ENCODE data around the gene FLRT1. TPM values are rescaled to one million over a fixed set of nuclear protein-coding genes. Genes with fewer than 3 reads are reported as not detected.

FLRT1 gene
- total RNA-seq, 1 donor from 2014 or later: 0.11 TPM

DNA sequence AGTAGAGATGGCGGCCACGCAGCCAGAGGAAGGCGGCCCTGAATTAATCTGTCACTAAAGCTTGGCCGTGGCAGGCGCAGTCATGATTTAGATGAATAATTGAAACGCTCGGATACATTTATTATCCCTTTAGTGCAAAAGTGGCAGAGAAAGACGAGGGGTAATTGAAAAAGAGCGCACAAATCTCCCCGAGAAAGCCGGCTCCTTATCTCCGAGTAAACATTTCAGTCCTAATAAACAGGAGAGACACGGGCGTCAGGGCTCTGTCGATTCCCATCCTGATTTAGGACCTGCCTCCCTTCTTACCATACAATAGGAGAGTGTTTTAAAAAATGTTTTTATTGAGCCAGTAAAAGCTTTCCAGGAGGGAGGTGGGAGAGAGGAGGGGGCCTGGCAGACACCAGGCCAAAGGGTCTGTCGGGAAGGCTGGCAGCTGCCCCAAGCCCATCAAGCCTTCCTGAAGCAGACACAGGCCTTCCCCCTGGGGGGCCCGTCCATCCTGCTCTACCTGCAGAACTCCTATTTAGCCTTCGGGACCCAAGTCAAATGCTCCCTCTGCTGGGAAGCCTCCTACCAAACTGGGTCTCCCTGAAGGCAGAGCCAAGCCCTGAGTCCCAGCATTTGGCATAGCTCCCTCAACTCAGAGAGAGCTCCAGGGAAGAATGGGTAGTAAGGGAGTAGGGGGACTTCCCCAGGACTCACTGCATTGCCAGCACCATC, 26.7 kb upstream of the FLRT1 start:
- Mint-ChIP-seq H3K27me3 (ENCODE audit: insufficient read depth, low read depth) (peaks cover 10% of the 10 kb centered on the region), H3K4me3 (no peak overlapping the region), H3K9me3 (peaks cover 3% of the 10 kb centered on the region), H3K4me1 (peaks cover 27% of the 10 kb centered on the region), H3K36me3 (no peaks in the 10 kb centered on the region), H3K27ac (no peak overlapping the region)
- H3F3A ChIP-seq (ENCODE audit: low read depth): peaks cover 28% of the 10 kb centered on the region
- TF ChIP-seq, protein P1, sequence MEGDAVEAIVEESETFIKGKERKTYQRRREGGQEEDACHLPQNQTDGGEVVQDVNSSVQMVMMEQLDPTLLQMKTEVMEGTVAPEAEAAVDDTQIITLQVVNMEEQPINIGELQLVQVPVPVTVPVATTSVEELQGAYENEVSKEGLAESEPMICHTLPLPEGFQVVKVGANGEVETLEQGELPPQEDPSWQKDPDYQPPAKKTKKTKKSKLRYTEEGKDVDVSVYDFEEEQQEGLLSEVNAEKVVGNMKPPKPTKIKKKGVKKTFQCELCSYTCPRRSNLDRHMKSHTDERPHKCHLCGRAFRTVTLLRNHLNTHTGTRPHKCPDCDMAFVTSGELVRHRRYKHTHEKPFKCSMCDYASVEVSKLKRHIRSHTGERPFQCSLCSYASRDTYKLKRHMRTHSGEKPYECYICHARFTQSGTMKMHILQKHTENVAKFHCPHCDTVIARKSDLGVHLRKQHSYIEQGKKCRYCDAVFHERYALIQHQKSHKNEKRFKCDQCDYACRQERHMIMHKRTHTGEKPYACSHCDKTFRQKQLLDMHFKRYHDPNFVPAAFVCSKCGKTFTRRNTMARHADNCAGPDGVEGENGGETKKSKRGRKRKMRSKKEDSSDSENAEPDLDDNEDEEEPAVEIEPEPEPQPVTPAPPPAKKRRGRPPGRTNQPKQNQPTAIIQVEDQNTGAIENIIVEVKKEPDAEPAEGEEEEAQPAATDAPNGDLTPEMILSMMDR (IDR thresholded peaks at IDR 0.05): no peak
- TF ChIP-seq EZH2 (IDR thresholded peaks at IDR 0.05): no peak
- TF ChIP-seq EZH2phosphoT487 (IDR thresholded peaks at IDR 0.05): no peak
- H3K27me3 ChIP-seq: peaks cover 59% of the 10 kb centered on the region
- no peak overlapping the region for H3K27ac ChIP-seq
- no peak overlapping the region for H3K4me3 ChIP-seq
- peaks cover 15% of the 10 kb centered on the region for H3K4me1 ChIP-seq
- H3K9me3 ChIP-seq (ENCODE audit: low read depth): no peaks in the 10 kb centered on the region
- H3K9ac ChIP-seq: no peak overlapping the region
- no peak overlapping the region for H3K4me2 ChIP-seq
- no peaks in the 10 kb centered on the region for H3K36me3 ChIP-seq
- DNase-seq (ENCODE audit: low spot score): no peak
- peaks cover 38% of the 10 kb centered on the region for H4K20me1 ChIP-seq (ENCODE audit: low read depth)
- H2AFZ ChIP-seq (replicated peaks): no peak overlapping the region
- no peaks in the 10 kb centered on the region for H3K79me2 ChIP-seq (ENCODE audit: low read depth)

DNA sequence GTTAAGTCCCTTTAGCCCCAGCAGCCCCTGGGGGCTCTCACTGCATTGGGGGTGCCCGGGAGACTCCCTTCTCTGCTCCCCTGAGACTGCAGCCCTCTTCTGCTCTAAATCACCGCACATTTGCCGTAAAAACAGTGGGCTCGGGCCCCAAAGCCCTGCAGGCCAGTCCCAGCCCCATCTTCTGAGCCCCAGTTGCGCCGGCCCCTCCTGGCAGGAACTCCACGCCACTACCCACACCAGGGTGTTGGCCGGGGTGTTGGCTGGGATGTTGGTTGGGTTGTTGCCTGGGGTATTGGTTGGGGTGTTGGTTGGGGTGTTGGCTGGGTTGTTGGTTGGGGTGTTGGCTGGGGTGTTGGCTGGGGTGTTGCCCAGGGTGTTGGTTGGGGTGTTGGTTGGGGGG, 26.0 kb upstream of the FLRT1 start:
- Mint-ChIP-seq H3K27me3 (ENCODE audit: insufficient read depth, low read depth) (peaks cover 10% of the 10 kb centered on the region), H3K36me3 (no peaks in the 10 kb centered on the region), H3K9me3 (peaks cover 3% of the 10 kb centered on the region), H3K27ac (no peak overlapping the region), H3K4me3 (no peak overlapping the region), H3K4me1 (peaks cover 31% of the 10 kb centered on the region)
- peaks cover 34% of the 10 kb centered on the region for H4K20me1 ChIP-seq (ENCODE audit: low read depth)
- H3K9me3 ChIP-seq (ENCODE audit: low read depth): no peaks in the 10 kb centered on the region
- H2AFZ ChIP-seq (replicated peaks): no peak overlapping the region
- no peak overlapping the region for H3K4me3 ChIP-seq
- no peak overlapping the region for H3K9ac ChIP-seq
- H3K4me1 ChIP-seq: peaks cover 15% of the 10 kb centered on the region
- H3F3A ChIP-seq (ENCODE audit: low read depth): peaks cover 25% of the 10 kb centered on the region
- H3K79me2 ChIP-seq (ENCODE audit: low read depth): no peaks in the 10 kb centered on the region
- H3K36me3 ChIP-seq: no peaks in the 10 kb centered on the region
- peaks cover 57% of the 10 kb centered on the region for H3K27me3 ChIP-seq
- no peak overlapping the region for H3K4me2 ChIP-seq
- H3K27ac ChIP-seq: no peak overlapping the region
- no peak for DNase-seq (ENCODE audit: low spot score)
- TF ChIP-seq, protein P1 (IDR thresholded peaks at IDR 0.05): no peak
- no peak for TF ChIP-seq EZH2phosphoT487 (IDR thresholded peaks at IDR 0.05)
- no peak for TF ChIP-seq EZH2 (IDR thresholded peaks at IDR 0.05)

DNA sequence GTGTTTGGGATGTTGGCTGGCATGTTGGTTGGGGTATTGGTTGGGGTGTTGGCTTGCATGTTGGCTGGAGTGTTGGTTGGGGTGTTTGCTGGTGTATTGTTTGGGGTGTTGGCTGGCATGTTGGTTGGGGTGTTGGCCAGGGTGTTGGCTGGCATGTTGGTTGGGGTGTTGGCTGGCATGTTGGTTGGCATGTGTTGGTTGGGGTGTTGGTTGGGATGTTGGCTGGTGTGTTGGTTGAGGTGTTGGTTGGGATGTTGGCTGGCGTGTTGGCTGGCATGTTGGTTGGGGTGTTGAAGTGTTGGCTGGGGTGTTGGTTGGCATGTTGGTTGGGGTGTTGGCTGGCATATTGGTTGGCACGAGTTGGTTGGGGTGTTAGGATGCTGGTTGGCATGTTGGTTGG, 24.9 kb upstream of the FLRT1 start:
- H3K79me2 ChIP-seq (ENCODE audit: low read depth): no peaks in the 10 kb centered on the region
- H3K4me2 ChIP-seq: no peak overlapping the region
- H3F3A ChIP-seq (ENCODE audit: low read depth): peaks cover 24% of the 10 kb centered on the region
- H3K27me3 ChIP-seq: peaks cover 46% of the 10 kb centered on the region
- H3K27ac ChIP-seq: no peak overlapping the region
- no peaks in the 10 kb centered on the region for H3K36me3 ChIP-seq
- H2AFZ ChIP-seq (replicated peaks): no peak overlapping the region
- no peak overlapping the region for H3K4me3 ChIP-seq
- H3K9me3 Mint-ChIP-seq: peaks cover 3% of the 10 kb centered on the region
- peaks cover 15% of the 10 kb centered on the region for H3K4me1 ChIP-seq
- no peak for DNase-seq (ENCODE audit: low spot score)
- peaks cover 34% of the 10 kb centered on the region for H4K20me1 ChIP-seq (ENCODE audit: low read depth)
- peaks cover 37% of the 10 kb centered on the region for H3K4me1 Mint-ChIP-seq
- H3K27me3 Mint-ChIP-seq (ENCODE audit: insufficient read depth, low read depth): peaks cover 10% of the 10 kb centered on the region
- no peaks in the 10 kb centered on the region for H3K36me3 Mint-ChIP-seq
- no peak overlapping the region for H3K27ac Mint-ChIP-seq
- TF ChIP-seq EZH2phosphoT487 (IDR thresholded peaks at IDR 0.05) (no peak), EZH2 (IDR thresholded peaks at IDR 0.05) (no peak)
- TF ChIP-seq, protein P1 (IDR thresholded peaks at IDR 0.05): no peak
- no peak overlapping the region for H3K9ac ChIP-seq
- no peaks in the 10 kb centered on the region for H3K9me3 ChIP-seq (ENCODE audit: low read depth)
- H3K4me3 Mint-ChIP-seq: no peak overlapping the region

Measured in neural progenitor cell (in vitro differentiated cells).